ENCODE results near the gene DGKZ.
"Not testable (repeated sequence)": the region's sequence is repeated elsewhere in the genome, so short reads cannot be mapped to it uniquely, and the experiment has no call there.

The DGKZ gene, protein sequence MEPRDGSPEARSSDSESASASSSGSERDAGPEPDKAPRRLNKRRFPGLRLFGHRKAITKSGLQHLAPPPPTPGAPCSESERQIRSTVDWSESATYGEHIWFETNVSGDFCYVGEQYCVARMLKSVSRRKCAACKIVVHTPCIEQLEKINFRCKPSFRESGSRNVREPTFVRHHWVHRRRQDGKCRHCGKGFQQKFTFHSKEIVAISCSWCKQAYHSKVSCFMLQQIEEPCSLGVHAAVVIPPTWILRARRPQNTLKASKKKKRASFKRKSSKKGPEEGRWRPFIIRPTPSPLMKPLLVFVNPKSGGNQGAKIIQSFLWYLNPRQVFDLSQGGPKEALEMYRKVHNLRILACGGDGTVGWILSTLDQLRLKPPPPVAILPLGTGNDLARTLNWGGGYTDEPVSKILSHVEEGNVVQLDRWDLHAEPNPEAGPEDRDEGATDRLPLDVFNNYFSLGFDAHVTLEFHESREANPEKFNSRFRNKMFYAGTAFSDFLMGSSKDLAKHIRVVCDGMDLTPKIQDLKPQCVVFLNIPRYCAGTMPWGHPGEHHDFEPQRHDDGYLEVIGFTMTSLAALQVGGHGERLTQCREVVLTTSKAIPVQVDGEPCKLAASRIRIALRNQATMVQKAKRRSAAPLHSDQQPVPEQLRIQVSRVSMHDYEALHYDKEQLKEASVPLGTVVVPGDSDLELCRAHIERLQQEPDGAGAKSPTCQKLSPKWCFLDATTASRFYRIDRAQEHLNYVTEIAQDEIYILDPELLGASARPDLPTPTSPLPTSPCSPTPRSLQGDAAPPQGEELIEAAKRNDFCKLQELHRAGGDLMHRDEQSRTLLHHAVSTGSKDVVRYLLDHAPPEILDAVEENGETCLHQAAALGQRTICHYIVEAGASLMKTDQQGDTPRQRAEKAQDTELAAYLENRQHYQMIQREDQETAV

DNA sequence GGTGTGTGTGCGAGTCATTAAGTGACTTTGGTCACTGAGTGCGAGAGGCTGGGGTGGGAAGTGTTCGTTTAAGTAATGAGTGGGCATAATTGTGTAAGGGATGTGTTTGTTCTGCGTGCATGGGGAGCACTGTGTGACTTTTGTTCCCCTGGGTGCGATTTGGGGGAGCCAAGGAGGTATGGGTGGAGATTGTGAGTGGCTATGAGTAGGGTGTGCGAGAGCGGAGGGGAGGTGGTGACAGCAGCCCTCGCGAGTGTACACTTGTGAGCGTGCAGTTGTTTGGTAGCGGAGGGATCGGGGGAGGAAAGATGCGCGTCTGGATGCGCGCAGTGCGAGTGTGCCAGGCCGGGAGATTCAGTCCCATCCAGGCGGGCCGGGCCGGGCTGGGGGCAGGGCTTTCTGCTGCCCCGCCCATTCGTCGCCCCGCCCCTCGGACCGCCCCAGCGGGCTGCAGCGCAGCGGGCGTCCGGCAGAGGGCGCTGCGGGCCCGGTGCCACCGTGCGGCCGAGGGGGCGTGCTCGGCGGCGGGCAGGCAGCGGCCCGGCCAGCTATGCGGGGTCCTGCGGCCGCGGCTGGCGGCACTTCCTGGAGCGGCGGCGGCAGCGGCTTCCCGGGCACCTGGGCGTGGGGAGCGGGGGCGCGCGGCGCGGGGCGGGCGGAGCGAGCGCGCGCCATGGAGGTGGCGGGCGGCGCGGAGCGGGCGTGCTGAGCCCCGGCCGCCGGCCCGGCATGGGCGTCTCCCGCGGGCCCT, at the start of gene DGKZ:
Gene DGKZ (plus strand): TSS at position 578 of the 751 bp plus-strand sequence. CDS start 197 bp downstream, outside the sequence.
- peak; percentile 98 for DNase-seq (ENCODE audit: low spot score)

- DNase-seq (ENCODE audit: low spot score), result peak; percentile 79
These were observed 48.4 kb upstream of the DGKZ start for GRCh38 chr11:46298699-46299433.

- DNase-seq (ENCODE audit: low spot score), result no peak
These were observed 47.8 kb upstream of the DGKZ start for GRCh38 chr11:46299451-46299961.

- DNase-seq (ENCODE audit: low spot score), result no peak
These were observed 47.0 kb upstream of the DGKZ start for GRCh38 chr11:46300270-46300669.

GRCh38 chr11:46302866-46303265, 44.4 kb upstream of the DGKZ start:
- DNase-seq (ENCODE audit: low spot score), result no peak

- DNase-seq (ENCODE audit: low spot score), result not testable (repeated sequence)
These were observed 43.2 kb upstream of the DGKZ start for GRCh38 chr11:46304036-46304435.

GRCh38 chr11:46304605-46305179, 42.6 kb upstream of the DGKZ start:
- no peak for DNase-seq (ENCODE audit: low spot score)

DNA sequence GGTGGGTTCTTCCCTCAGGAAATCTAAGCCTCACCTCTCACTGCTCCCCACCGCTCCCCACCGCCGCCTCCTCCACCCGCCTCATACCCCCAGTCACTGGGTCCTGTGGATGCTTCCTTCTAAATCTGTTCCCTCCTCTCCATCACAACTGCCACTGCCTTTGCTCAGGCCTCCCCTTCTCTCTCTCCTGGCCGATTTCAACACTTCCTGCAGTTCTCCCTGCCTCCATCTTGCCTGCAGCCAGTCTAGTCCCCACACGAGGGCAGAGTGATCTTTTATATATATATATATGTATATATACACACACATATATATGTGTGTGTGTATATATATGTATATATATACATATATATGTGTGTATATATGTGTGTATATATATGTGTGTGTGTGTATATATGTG, 42.0 kb upstream of the DGKZ start:
- DNase-seq (ENCODE audit: low spot score), result no peak

DNA sequence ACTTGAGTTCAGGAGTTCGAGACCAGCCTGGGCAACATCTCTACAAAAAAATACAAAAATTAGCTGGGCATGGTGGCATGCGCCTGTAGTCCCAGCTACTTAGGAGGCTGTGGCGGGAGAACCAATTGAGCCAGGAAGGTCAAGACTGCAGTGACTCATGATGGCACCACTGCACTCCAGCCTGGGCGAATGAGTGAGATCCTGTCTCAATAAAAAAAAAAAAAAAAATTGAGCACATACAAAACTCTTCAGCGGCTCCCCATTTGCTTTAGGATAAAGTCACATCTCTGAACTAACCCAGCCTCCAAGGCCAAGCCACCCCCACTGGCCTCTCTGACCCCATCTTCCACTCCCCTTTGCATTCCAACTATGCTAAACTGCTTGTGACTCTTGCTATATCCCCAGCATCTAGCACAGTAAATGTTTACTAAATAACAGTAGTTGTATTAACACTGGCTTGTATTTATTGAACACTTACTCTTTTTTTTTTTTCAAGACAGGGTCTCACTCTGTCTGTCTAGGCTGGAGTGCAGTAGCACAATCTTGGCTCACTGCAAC, 40.9 kb upstream of the DGKZ start:
- no peak for DNase-seq (ENCODE audit: low spot score)

GRCh38 chr11:46307369-46307768, 39.9 kb upstream of the DGKZ start:
- no peak for DNase-seq (ENCODE audit: low spot score)

DNA sequence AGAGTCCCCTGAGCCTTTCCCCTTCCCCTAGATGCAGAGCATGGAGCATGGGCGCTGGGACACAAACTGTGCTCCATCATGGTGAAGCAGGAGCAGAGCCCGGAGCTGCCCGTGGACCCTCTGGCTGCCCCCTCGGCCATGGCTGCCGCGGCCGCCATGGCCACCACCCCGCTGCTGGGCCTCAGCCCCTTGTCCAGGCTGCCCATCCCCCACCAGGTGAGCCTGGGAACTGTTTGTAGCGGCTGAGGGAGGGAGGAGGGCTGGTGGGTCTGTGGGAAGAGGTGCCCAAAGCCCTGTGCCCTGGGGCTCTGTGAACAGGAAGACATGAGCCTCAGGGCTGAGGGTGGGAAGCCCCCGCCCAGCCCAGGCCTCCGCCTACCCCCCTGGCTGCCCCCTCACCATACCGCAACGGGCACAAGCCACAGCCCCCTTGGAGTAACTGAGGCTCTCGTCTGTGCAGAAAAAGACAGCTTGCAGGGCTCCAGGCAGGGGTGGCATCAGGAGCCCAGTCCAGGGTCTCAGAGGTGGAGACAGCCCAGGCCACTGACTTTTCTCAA, 39.4 kb upstream of the DGKZ start:
- DNase-seq (ENCODE audit: low spot score), result no peak

DNA sequence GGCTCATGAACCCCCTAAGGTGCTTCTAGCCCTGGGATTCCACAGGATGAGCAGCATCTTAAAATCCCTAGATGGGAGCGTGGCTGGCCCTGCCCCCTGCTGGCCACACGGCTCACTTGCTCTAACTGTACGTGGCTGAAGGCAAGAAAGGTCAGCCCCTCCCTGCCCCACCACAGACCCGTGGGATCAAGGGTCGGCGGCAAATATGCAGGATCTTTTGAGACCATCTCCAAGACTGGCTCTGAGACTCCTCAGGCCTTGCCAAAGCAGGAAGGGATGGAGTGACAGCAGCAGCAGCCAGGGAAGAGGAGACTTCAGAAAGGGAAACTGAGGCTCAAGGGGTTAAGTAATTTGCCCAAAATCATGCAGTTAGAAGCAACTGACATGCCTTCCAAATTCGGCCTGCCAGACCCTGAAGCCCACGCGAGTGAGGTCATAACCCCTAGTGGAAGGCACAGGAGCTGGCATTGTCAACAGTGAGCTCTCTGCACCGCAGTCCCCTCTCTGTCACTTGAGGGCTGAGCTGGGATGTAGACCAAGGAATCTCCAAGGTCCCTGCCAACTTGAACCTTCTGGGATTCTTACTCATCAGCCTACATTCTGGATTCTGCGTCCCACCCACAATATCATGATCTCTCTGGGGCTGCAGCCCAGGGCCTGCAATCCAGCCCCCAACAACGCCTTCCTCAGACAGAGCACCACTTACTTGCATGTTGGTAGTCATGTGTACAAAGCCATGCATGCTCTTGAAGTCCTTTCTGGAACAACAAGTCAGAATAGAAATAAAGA, 38.4 kb upstream of the DGKZ start:
- DNase-seq (ENCODE audit: low spot score), result peak; percentile 87

GRCh38 chr11:46309814-46310259, 37.4 kb upstream of the DGKZ start:
- DNase-seq (ENCODE audit: low spot score), result no peak

- DNase-seq (ENCODE audit: low spot score), result peak; percentile 95
These were observed 32.1 kb upstream of the DGKZ start for GRCh38 chr11:46315033-46315738.

DNA sequence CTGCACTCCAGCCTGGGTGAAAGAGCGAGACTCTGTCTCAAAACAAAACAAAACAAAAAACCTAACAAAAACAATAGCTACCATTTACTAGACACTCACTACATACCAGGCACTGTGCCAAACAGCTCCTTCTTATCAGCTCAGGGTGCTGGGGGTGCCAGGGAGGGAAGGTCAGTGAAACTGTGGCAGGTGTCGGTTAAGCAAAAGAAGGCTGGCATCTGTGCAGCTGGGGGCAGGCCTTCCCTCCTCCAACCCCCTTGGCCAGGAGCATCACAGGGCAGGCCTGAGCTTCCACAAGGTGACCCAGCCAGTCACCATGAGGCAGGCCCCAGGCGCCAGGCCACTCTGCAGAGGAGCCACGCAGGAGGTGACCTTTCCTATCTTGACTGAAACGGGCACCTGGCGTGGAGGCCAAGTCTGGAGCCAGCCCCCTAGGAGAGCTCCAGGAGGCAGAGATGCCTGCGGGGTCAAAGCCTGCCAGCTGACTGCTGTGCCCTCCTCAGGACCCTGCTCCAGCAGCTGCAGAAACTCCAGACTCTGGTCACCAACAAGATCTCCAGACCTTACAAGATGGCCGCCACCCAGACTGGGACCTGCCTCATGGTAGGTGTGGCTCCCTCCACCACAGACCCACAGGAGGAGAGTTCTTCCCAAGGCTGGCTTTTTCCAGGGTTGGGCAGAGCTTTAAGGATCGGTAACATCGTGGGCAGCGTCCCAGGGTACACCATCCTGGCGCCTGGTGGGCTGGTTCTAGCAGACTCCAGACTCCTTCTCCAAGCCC, 31.3 kb upstream of the DGKZ start:
- no peak for DNase-seq (ENCODE audit: low spot score)

- DNase-seq (ENCODE audit: low spot score), result no peak
These were observed 28.2 kb upstream of the DGKZ start for GRCh38 chr11:46319074-46319453.

- no peak for DNase-seq (ENCODE audit: low spot score)
These were observed 25.5 kb upstream of the DGKZ start for GRCh38 chr11:46321757-46322156.

DNA sequence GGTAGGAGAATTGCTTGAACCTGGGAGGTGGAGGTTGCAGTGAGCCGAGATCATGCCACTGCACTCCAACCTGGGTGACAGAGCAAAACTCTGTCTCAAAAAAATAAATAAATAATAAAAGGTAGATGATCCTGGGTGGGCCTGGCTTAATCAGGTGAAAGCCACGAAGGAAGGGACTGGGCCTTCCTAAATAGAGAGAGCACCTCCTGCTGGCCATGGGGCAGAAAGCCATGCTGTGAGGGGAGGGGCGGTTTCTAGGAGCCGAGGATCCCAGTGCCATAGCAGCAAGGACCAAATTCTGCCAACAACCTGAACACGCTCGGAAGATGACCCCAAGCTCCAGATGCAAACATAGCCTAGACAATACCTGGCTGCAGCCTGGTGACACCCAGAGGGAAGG, 24.5 kb upstream of the DGKZ start:
- no peak for DNase-seq (ENCODE audit: low spot score)

Measured in AG08396 (cell line).